Lower leg skin (tissue), 4 donors: ENCODE measurements around the gene SCN1A. TPM values are rescaled to one million over a fixed set of nuclear protein-coding genes. Genes with fewer than 3 reads are reported as not detected.

Experiments used
- DNase-seq, 2 donors: peaks; one replicate each; pipeline ENCODE4 v3.0.0-alpha.2; 2019; ENCODE audit warnings: low spot score in 2 of 2
- H3K4me3 ChIP-seq: fragments of 200-600 bp; sonication (generic); 2 replicates; pipeline ENCODE4 v1.5.1; 2017; ENCODE audit warnings: mild to moderate bottlenecking, low read depth; ENCODE audit not compliant: poor library complexity, severe bottlenecking
- POLR2A ChIP-seq, 2 donors: fragments of 450-650 bp; IDR thresholded peaks; one replicate each; pipeline ENCODE4 v1.6.1; 2016 to 2017; ENCODE audit warnings: antibody characterized with exemption in 2 of 2, mild to moderate bottlenecking in 1 of 2, moderate library complexity in 1 of 2
- WGBS, 2 donors: methylation state at CpG; one replicate each; pipeline ENCODE4 v1.1.5; 2018; 5-methylcytosine and 5-hydroxymethylcytosine counted together
- intact Hi-C: fragments of 100-400 bp; cut with DNase I; formaldehyde crosslinking; loops from one replicate; pipeline ENCODE4 v1.15.0; 2023; ENCODE audit warnings: low total_unique reads
- total RNA-seq, 4 donors: library from RNA; depleted of rRNA; stranded (reverse); fragments of >200 nt; gene quantifications; one replicate each; pipeline ENCODE4 v1.1.0, GENCODE V29; 2016
- TF ChIP-seq, protein P1 (sequence below), 3 donors: fragments of 450-650 bp; IDR thresholded peaks; one replicate each; pipeline ENCODE4 v1.5.1; 2016; ENCODE audit warnings: antibody characterized with exemption in 3 of 3, mild to moderate bottlenecking in 3 of 3, moderate library complexity in 2 of 3

SCN1A gene
- total RNA-seq, 4 donors from 2014 or later, result 0.04 TPM; not detected in 3

DNA sequence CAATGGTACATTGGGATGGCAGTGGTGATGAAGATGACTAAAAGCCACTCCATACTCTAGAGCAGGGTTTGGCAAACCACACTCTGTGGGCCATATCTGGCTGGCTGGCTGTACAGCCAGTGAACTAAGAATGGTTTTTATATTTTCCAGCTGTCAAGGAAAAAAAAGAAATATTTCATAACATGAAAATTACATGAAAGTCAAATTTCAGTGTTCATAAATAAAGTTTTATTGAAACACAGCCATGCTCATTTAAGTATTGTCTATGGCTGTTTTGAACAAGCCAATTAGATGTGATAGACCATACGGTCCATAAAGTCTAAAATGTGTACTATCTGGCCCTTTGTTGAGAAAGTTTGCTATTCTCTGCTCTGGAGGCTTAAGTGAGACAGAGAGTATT is 175.7 kb downstream of the SCN1A start:
- H3K4me3 ChIP-seq, result no peak overlapping the region
- 0% methylated on average over 1 of the region's 1 CpG for WGBS, 2 donors
- TF ChIP-seq POLR2A (IDR thresholded peaks at IDR 0.05), result no peak
- TF ChIP-seq, protein P1, sequence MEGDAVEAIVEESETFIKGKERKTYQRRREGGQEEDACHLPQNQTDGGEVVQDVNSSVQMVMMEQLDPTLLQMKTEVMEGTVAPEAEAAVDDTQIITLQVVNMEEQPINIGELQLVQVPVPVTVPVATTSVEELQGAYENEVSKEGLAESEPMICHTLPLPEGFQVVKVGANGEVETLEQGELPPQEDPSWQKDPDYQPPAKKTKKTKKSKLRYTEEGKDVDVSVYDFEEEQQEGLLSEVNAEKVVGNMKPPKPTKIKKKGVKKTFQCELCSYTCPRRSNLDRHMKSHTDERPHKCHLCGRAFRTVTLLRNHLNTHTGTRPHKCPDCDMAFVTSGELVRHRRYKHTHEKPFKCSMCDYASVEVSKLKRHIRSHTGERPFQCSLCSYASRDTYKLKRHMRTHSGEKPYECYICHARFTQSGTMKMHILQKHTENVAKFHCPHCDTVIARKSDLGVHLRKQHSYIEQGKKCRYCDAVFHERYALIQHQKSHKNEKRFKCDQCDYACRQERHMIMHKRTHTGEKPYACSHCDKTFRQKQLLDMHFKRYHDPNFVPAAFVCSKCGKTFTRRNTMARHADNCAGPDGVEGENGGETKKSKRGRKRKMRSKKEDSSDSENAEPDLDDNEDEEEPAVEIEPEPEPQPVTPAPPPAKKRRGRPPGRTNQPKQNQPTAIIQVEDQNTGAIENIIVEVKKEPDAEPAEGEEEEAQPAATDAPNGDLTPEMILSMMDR (IDR thresholded peaks at IDR 0.05), result no peak
- no peak for DNase-seq
- intact Hi-C loops, result loop anchor here (10.0 kb wide), 1 partner anchor 173 kb away; the partner anchor contains the start of gene SCN1A

DNA sequence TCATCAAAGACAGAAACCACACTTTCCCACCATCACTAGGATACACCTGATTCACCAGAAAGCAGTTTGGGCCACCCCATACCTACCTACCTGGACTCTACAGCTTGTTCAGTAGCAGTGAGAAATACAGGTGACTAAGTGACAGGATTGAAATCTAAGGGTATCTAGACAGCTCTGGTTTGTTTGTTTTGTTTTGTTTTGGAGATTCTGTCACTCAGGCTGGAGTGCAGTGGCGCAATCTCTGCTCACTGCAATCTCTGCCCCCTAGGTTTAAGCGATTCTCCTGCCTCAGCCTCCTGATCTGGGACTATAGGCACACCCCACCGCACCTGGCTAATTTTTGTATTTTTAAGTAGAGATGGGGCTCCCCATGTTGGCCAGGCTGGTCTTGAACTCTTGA is 177.4 kb downstream of the SCN1A start:
- DNase-seq, result no peak
- 93 to 95% methylated on average over 3 of the region's 3 CpGs for WGBS, 2 donors
- TF ChIP-seq, protein P1 (IDR thresholded peaks at IDR 0.05), result no peak
- TF ChIP-seq POLR2A (IDR thresholded peaks at IDR 0.05), result no peak
- no peak overlapping the region for H3K4me3 ChIP-seq
- intact Hi-C loops, result loop anchor here (10.0 kb wide), 1 partner anchor 174 kb away; the partner anchor contains the start of gene SCN1A

DNA sequence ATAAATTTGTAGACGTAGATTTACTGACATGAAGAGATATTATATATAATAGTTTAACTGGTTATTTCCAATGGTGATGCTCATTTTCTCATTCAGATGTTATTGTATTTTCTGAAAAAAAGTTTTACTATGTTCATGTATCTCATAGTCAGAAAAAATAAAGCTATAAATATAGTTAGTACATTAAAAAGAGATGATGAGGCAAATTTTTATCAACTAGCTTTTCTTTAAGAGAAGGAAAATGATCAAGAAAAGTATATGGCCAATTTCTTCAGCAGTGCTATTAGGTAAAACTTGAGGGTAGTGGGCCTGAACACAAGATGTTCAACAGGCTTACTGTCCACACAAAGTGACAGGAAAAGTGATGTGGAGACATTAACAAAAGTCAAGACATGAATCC is 186.0 kb downstream of the SCN1A start:
- DNase-seq, result no peak
- H3K4me3 ChIP-seq, result no peak overlapping the region
- TF ChIP-seq POLR2A (IDR thresholded peaks at IDR 0.05), result no peak
- TF ChIP-seq, protein P1 (IDR thresholded peaks at IDR 0.05), result no peak
- intact Hi-C loops, result no loop called here
- 90 to 95% methylated on average over 1 of the region's 1 CpG for WGBS, 2 donors

DNA sequence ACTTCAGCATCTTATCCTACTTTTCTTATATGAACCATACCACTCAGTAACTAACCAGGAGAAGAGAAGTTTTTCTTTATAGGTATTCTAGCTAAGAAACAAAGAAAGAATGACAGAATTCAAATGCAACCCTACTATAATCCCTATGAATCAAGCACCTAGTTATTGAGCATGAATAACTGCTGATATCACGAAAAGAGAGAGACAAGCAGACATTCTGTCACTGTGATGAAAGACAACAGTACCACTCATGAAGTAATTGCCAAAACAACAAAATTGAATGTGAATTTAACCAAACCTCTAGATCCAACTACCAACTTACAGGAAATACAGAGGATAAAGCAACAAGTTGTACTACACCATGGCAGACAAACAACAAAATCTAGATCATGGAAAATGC is 189.6 kb downstream of the SCN1A start:
- intact Hi-C loops, result no loop called here
- 88 to 90% methylated on average over 1 of the region's 1 CpG for WGBS, 2 donors
- TF ChIP-seq POLR2A (IDR thresholded peaks at IDR 0.05), result no peak
- TF ChIP-seq, protein P1 (IDR thresholded peaks at IDR 0.05), result no peak

More for the DNA sequence above, 189.6 kb downstream of the SCN1A start:
- DNase-seq, result no peak
- no peak overlapping the region for H3K4me3 ChIP-seq

Other genes with a start within 250 kb of the SCN1A start
- 10 to 100 TPM; 18.5 to 30.2 (median 29.5) TPM for gene TTC21B, start 174.2 kb downstream of the SCN1A start, total RNA-seq
- 1 to 10 TPM in 2 of 4 donors, under 1 TPM in 2; 0.51 to 3.5 (median 1.3) TPM for gene SCN9A, start 247.9 kb upstream of the SCN1A start, total RNA-seq